ENCODE results near the gene KIF1C.

The KIF1C gene

DNA sequence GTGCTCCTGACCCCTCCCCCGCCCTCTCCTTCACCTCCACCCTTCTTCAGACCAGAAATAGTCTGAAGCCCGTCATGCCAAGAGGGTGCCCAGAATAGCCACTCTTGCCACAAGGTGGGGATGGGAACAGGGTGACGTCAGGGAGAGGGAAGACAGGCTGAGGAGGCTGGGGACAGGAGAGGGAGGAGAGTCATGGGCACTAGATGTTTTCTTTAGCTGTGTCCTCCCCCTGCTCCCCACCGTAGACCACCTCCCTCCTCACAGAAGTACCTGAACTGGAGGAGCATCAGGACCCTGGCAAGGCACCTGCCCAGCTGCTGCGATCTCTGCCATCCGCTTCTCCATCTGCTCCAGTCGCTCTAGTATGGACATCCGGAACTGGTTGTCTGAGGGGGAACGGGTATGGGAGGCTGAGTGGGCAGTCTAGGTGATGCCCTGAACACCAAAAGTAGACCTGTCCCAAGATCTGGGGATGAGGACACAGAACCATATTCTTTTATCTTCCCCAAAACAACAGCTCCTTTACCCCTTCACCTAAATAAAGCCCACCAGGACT lies 23.6 kb upstream of the KIF1C start:
- DNase-seq, result no peak
- TF ChIP-seq POLR2A (IDR thresholded peaks at IDR 0.05; ENCODE audit: low read length) (no peak), GATA1 (IDR thresholded peaks at IDR 0.05; ENCODE audit: low read depth, low read length) (no peak)

DNA sequence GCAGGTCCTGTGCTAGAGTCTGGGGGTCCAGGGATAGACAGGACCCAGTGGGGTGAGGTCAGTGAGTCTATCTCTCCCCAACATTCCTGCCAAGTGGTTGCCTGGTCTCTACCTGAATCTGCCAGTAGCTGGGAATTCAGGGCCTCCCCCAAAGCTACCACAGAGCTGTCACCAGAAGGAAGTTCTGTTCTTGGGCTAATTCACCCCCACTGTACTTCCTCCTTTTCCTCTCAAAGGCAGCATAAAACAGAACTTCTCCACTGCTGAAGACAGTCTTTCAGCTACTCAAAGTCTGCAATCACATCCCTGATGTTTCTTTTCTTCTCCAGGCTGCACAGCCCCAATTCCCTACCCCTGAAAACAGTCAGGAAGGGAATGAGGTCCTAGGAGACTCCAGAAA lies 19.0 kb upstream of the KIF1C start:
- DNase-seq, result no peak
- TF ChIP-seq POLR2A (IDR thresholded peaks at IDR 0.05; ENCODE audit: low read length) (no peak), GATA1 (IDR thresholded peaks at IDR 0.05; ENCODE audit: low read depth, low read length) (no peak)

DNA sequence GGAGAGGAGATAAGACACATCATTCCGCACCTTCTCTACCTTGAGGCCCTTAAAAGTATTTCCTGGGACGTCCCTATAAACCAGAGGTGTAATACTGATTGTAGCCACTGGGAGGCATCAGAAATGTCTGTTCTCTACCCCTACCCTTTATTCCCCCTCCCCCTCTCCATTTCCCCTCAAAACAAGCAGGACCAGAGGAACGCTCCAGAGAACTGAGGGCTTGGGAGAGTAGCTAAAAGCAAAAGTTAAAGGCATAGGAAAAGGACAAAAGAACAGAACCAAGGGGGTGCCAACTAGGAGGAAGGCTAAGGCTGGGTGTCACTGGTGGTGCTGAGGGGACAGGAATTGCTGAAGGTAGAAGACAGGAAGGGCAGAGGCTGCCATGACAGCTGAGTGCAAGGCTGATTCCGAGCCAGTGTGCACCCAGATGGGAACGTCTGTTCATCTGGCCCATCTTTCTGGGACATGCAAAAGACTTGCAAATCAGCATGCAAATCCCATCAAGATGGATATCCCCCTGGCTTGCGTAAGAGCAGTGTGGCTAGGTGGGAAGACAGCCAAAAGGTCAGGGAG lies 17.0 kb upstream of the KIF1C start:
- peak; percentile 45 to 68 for DNase-seq
- TF ChIP-seq POLR2A (IDR thresholded peaks at IDR 0.05; ENCODE audit: low read length), result no peak

DNA sequence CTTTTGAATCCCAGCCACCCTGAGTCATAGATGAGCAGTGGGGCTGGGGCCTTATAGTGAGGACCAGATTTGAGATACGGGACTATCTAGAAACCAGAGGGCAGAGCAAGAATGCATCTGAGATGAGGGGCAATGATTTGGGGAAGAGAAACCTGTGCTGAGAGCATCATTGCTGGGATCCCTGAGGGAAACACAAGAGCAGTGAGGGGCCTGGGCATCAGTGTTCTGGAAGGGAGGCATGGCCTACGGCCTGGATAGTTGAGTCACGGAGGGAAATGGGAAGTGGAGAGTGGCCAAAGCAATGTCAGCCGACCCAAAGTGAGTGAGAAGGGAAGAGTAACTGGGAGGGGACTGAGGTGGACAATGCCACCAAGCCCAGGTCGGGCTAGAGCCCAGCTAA lies 15.4 kb upstream of the KIF1C start:
- TF ChIP-seq POLR2A (IDR thresholded peaks at IDR 0.05; ENCODE audit: low read length) (no peak), GATA1 (IDR thresholded peaks at IDR 0.05; ENCODE audit: low read depth, low read length) (no peak)
- DNase-seq, result no peak

DNA sequence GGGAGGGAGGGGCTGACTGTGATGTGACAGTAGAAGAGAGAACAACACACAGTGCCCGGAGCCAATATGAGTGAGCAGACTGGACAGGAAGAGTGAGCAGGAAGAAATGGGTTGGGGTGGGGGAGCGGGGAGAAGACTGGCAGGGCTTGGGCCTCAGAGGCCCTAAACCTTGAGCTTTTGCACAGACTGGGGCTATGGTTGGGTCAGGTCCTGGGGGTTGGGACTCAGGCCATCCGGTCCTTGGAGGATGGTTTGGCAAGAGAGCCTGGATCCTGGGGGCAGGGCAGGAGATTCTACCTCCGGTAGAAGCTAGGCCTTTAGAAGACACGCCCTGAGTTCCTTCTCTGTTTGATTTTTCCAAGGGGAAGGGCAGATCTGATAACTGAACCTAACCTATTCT lies 11.3 kb upstream of the KIF1C start:
- TF ChIP-seq POLR2A (IDR thresholded peaks at IDR 0.05; ENCODE audit: low read length) (no peak), GATA1 (IDR thresholded peaks at IDR 0.05; ENCODE audit: low read depth, low read length) (no peak)
- DNase-seq, result no peak

DNA sequence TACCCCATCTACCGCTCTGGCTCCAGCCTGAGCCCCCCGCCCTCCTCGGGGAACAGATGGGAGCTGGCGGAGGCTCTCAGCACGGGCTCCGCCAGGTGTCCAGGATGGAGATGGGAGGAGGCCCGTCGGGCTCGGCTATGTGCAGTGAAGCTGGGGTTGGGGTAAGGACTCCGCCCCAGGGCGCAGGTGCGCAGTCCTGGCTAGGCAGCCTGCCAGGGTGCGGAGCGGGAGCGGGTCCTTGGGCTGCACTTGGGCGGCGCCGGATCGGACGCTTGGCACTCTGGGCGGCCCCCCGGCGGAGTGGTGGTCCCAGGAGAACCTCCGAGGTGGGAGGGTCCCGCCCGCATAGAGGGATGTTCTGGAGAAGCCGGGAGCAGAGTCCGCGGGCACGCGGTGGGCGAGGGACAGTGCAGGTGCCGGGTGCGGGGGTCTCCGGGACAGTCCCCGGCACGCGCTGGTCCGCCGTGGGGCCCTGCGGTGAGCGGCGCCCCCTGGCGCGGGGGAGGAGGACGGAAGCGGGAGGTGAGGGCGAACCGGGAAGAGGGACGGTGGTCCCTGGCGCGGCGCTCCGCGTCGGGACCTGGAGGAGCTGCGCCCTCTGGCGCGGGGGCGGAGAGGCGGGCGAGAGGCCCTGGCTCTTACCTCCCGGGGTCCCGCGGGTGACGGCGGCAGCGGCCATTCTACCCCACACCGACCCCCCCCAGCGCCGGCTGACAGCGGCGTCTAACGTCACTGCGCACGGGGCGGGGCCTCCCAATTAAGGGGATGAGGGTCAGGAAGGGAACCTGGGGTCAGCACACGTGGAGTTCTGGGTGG lies 10.6 kb upstream of the KIF1C start, which contains the start of gene CAMTA2:
Gene CAMTA2, minus strand, starts transcription at position 725 of the 816 bp plus-strand sequence. CDS start 1,453 bp downstream, outside the sequence.
- TF ChIP-seq GATA1 (IDR thresholded peaks at IDR 0.05; ENCODE audit: low read depth, low read length) (no peak), POLR2A (IDR thresholded peaks at IDR 0.05; ENCODE audit: low read length) (peak; percentile 77)
- DNase-seq, result peak; percentile 86 to 89

DNA sequence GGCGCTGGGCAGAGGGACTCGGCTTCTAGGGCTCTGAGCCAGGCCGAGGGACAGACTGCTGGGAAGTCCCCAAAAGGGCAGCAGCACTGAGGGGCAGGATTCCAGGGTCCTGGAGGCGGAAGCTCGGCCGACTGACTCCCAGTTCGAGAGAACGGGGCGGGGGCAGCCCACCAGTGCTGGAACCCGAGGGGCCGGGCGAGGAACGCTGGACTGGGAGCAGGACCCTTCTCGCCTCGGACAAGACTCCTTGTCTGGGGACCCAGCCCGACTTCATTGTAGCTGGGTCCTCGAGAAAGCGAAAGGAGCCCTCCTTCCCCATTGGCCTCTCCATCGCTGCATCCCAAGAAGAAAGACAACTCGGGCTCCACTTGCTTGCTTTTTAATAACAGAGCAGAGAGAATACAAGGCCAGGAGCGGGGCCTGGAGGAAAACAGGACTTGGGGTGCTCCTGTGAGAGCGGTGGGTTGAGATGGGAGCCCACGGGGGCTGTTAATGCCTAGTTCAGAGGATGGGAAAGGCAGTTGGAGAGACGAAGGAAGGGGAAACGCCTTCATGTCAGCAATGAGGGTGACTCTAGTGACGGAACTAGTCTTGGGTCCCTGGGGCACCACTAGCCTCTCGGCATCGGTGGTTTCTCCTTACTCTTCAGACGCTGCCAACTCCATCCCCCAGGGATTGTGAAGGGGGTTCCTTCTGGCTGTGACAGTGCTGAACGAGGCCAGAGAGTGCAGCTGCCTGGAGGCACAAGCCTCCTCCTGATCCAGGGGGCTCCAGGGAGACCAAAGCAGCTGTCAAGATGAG lies 9.8 kb upstream of the KIF1C start:
- TF ChIP-seq GATA1 (IDR thresholded peaks at IDR 0.05; ENCODE audit: low read depth, low read length) (no peak), POLR2A (IDR thresholded peaks at IDR 0.05; ENCODE audit: low read length) (peak; percentile 69)
- peak; percentile 47 to 51 for DNase-seq

DNA sequence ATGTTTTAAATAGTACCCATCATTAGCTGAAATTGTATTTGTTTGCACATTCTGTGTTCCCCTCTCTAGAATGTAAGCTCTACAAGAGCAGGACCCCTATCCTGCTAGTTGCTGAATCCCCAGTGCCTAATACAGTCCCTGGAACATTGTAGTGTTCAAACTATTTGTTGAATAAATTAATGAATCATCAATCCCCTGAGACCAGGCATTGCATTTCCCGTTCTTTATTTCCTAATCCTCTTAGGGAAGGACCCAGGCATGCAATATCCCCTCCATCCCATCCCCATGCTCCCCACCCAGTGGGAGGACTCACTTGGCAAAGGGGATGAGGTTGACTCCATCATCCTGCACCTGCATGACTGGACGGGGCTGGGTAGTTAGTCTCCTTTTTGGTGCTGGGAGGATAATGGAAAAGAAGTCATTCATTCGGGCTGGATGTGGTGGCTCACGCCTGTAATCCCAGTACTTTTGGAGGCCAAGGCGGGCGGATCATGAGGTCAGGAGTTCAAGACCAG lies 3.6 kb upstream of the KIF1C start:
- DNase-seq, result no peak
- TF ChIP-seq GATA1 (IDR thresholded peaks at IDR 0.05; ENCODE audit: low read depth, low read length) (no peak), POLR2A (IDR thresholded peaks at IDR 0.05; ENCODE audit: low read length) (no peak)

DNA sequence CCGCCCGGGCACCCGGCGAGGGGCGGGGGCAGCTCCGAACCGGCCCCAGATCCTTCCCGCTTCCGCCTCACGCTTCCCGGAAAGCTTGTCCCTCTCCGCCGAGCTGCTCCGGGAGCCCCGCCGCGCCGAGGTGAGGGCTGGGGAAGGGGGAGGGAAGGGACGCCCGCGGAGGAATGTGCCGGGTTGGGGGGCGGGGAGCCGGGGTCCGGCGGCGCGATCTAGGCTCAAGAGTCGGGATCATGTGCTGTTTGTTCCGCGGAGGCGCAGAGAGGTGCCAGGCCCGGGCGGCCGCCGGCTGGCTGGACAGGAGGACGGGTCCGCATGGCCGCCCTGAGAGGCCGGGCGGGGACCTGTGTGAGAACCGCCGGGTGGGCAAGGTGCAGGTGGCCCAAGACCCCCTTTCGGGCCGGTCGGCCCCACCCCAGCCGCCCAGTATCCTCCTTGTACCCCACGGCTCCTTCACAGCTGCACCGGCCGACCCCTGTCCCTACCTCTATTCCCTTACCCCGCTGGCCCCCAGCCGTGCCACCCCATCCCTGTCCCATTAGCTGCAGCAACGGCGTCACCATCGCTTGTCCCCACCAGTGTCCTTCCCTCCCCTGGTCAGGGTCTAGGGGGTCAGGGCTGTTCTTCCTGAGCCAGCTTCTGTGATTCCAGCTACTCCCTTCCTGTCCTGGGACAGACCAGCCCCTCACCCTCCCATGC lies 429 bp downstream of the KIF1C start:
- TF ChIP-seq POLR2A (IDR thresholded peaks at IDR 0.05; ENCODE audit: low read length), result no peak
- no peak for TF ChIP-seq GATA1 (IDR thresholded peaks at IDR 0.05; ENCODE audit: low read depth, low read length)
- peak; percentile 61 to 72 for DNase-seq

DNA sequence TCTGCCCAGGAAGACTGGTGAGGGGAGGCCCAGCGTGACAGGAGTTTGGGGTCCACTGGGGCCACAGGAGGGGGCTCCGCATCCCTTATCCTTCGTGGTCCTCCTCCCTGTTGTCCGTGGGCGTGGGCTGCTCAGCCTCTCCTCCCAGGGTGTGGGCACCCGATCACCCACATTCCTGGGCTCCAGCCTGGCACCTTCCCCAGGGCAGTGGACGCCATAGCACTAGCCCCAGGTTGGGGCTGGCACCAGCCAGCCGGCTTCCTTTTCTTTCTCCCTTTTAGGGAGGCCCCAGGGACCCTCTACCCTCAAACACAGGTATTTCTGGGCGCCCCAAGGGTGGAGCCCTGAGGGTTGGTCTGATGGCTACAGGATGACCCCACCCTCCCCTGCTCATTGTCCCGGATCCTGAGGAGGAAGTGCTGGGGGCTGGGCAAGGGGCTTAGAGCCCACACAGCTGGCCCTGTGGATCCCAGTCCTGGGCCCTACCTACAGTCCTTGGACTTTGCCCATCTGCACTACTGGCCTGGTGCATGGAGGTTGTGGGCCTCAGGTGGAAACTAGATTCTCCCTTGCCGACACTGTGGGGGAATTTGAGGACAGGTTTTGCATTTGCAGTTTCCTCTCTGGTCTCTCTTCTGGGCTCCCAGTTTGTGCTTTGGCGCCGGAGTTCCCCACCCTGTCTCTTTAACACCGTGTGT lies 1.1 kb downstream of the KIF1C start:
- TF ChIP-seq POLR2A (IDR thresholded peaks at IDR 0.05; ENCODE audit: low read length) (no peak), GATA1 (IDR thresholded peaks at IDR 0.05; ENCODE audit: low read depth, low read length) (no peak)
- DNase-seq, result peak in 1 of 2 experiments; percentile 11

DNA sequence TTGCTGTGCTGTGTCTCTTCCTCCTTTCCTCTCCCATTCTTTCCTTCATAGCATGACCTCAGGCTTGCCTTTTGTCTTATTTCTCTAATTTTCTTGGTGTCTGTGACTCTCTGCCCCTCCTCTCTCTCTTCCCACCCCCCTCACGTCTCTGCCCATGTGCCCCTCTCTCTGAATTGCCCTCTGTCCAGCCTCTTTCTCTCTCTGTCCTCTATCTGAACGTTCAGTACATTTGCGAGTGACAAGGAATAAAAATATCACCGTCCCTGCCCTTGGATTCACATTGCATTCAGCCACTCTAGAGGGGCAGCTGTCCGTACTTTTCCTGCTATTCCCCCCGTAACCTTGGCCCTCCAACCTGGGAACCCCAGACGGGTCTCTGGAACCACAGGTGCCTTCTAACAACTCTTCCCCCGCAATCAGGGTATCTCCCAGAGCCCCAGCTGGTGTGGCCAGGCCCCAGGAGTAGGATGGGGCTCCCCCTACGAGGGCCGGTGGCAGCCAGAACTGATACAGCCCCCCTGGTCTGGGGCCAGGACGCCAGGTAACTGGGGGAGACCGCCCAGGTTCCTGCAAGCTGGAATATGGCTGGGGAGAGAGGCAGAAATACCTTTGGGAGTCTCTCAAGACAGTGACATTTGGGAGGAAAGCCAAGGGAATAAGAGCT lies 1.8 kb downstream of the KIF1C start:
- no peak for DNase-seq
- TF ChIP-seq POLR2A (IDR thresholded peaks at IDR 0.05; ENCODE audit: low read length), result no peak
- TF ChIP-seq GATA1 (IDR thresholded peaks at IDR 0.05; ENCODE audit: low read depth, low read length), result no peak

DNA sequence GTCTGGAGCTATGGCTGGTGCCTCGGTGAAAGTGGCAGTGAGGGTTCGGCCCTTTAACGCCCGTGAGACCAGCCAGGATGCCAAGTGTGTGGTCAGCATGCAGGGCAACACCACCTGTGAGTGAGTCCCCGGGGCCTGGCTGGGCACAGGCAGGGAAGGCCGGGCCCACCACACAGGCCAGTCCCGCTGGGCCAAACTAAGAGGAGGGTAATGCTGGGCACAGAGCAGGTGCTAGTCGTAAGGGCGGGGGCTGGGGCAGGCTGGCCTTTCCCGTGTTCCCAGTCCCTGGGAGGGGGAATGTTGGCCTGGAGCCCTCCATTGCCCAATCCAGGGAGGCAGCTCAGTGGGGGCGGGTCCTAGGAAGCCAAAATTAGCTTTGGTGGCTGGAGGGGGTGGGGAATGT lies 2.5 kb downstream of the KIF1C start:
- TF ChIP-seq GATA1 (IDR thresholded peaks at IDR 0.05; ENCODE audit: low read depth, low read length) (no peak), POLR2A (IDR thresholded peaks at IDR 0.05; ENCODE audit: low read length) (no peak)
- no peak for DNase-seq

All from erythroblast (primary cell).